GM19324 (cell line): Measurements from ENCODE around the gene RABEP2.

ENCODE experiments used
- ATAC-seq: cut with Tn5 transposase; IDR thresholded peaks from one replicate; pipeline ENCODE4 v1.9.1; 2021; ENCODE audit warnings: mild to moderate bottlenecking, moderate library complexity; ENCODE audit not compliant: unreplicated experiment, low FRiP score

The RABEP2 gene

GRCh38 chr16:28863929-28864793 is 60.9 kb downstream of the RABEP2 start:
- peak; percentile 7 for ATAC-seq

GRCh38 chr16:28859326-28859725 is 65.7 kb downstream of the RABEP2 start:
- ATAC-seq = no peak

GRCh38 chr16:28858421-28858820 is 66.6 kb downstream of the RABEP2 start:
- no peak for ATAC-seq
